Uterus (tissue), 4 donors: ENCODE data around the gene MESP2. TPM values are rescaled to one million over a fixed set of nuclear protein-coding genes. Genes with fewer than 3 reads are reported as not detected.

Experiments
- DNase-seq, 2 donors: peaks; one replicate each; pipeline ENCODE4 v3.0.0-alpha.2; 2019 to 2020
- H3K27ac ChIP-seq, 2 donors: fragments of 200-600 bp; sonication (generic); 1 replicate in 1 of 2; 2 replicates in 1 of 2; pipeline ENCODE4 v1.5.1; 2016 to 2018
- H3K27me3 ChIP-seq, 2 donors: fragments of 200-600 bp; sonication (generic); one replicate each; pipeline ENCODE4 v1.5.1; 2018 to 2019; ENCODE audit warnings: control low read depth in 1 of 2
- H3K36me3 ChIP-seq, 2 donors: fragments of 200-600 bp; sonication (generic); one replicate each; pipeline ENCODE4 v1.5.1; 2019; ENCODE audit warnings: control low read depth in 1 of 2
- H3K4me1 ChIP-seq, 2 donors: fragments of 200-600 bp; sonication (generic); one replicate each; pipeline ENCODE4 v1.5.1; 2018 to 2019; ENCODE audit warnings: control low read depth in 1 of 2
- H3K4me3 ChIP-seq, 2 donors: fragments of 200-600 bp; sonication (generic); 1 replicate in 1 of 2; 2 replicates in 1 of 2; pipeline ENCODE4 v1.5.1; 2018 to 2019; ENCODE audit warnings: mild to moderate bottlenecking in 1 of 2
- H3K9me3 ChIP-seq, 2 donors: fragments of 200-600 bp; sonication (generic); one replicate each; pipeline ENCODE4 v1.5.1; 2019; ENCODE audit warnings: control low read depth in 1 of 2
- POLR2A ChIP-seq, 2 donors: fragments of 450-650 bp; IDR thresholded peaks; one replicate each; pipeline ENCODE4 v1.6.1; 2016; ENCODE audit warnings: antibody characterized with exemption in 2 of 2, mild to moderate bottlenecking in 1 of 2, moderate library complexity in 1 of 2
- intact Hi-C: fragments of 100-400 bp; cut with DNase I; formaldehyde crosslinking; loops from one replicate; pipeline ENCODE4 v1.15.1; 2023; ENCODE audit warnings: low total_unique reads
- total RNA-seq, 4 donors: library from RNA; depleted of rRNA in 3 of 4; stranded (reverse); fragments of >200 nt in 3 of 4; gene quantifications; one replicate each; pipeline versions ENCODE4 v1.1.0 to v1.2.4, GENCODE V29; 2014 to 2023
- TF ChIP-seq, protein P1 (sequence below), 4 experiments: fragments of 200-600 bp in 2 of 4; fragments of 450-650 bp in 2 of 4; sonication (generic) in 2 of 4; IDR thresholded peaks; one replicate each; pipeline ENCODE4 v1.5.1; 2016 to 2019; ENCODE audit warnings: antibody characterized with exemption in 4 of 4, mild to moderate bottlenecking in 2 of 4, moderate library complexity in 1 of 4
- donor health status: DM: yes; HTN: yes; CAD: no.

MESP2 gene
- total RNA-seq, 4 donors from 2014 or later: 0.21 TPM; not detected in 3

DNA sequence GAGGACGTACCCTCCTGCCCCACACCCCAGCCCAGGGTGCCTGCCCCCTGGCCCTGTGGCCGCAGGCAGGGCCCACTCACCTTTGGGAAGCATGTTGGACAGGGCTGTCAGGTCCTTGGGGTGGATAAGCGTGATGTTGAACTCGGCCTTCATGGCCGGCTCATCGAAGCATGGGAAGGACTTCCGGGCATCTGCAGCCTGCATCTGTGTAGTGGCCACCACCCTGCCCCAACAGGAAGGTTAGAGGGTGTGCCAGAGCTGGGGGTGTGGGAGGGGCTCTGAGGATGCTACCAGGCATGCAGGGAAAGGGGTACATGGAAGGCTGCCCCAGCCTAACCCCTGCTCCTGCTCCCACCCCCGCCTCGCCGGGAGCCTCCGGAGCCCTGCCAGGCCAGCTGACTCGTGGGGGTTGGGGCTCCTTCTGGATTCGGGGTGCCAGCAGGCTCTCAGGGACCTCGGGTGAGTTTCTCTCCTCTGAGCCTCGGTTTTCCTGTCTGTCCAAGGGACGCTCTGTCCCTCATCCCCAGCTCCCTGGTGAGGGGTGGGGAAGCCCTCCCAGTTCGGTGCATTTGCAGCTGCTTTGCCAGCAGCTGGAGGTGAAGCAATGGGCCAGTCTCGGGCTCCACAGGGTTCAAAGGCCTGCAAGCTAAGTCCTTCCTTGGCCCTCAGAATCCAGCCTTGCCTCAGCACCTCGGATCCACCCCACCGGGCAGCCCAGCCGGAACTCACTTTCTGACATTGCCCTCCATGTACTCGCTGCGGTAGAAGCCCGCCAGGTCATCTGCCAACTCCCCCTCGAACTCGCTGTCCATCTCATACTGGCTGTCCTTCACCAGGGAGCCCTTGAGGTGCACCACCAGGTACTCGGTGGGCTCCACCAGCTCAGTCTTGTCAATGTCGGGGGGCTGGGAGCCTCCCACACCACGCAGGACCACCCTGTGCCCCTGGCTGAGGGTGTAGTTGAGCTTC lies 29.4 kb downstream of the MESP2 start:
- Histone ChIP-seq H3K4me1 (no peaks in the 10 kb centered on the region), H3K4me3 (no peak overlapping the region), H3K27me3 (no peaks in the 10 kb centered on the region), H3K27ac (no peak overlapping the region), H3K36me3 (no peaks in the 10 kb centered on the region), H3K9me3 (no peaks in the 10 kb centered on the region)
- no peak for DNase-seq
- intact Hi-C loops: no loop called here
- no peak for TF ChIP-seq POLR2A (IDR thresholded peaks at IDR 0.05)
- TF ChIP-seq, protein P1, sequence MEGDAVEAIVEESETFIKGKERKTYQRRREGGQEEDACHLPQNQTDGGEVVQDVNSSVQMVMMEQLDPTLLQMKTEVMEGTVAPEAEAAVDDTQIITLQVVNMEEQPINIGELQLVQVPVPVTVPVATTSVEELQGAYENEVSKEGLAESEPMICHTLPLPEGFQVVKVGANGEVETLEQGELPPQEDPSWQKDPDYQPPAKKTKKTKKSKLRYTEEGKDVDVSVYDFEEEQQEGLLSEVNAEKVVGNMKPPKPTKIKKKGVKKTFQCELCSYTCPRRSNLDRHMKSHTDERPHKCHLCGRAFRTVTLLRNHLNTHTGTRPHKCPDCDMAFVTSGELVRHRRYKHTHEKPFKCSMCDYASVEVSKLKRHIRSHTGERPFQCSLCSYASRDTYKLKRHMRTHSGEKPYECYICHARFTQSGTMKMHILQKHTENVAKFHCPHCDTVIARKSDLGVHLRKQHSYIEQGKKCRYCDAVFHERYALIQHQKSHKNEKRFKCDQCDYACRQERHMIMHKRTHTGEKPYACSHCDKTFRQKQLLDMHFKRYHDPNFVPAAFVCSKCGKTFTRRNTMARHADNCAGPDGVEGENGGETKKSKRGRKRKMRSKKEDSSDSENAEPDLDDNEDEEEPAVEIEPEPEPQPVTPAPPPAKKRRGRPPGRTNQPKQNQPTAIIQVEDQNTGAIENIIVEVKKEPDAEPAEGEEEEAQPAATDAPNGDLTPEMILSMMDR (IDR thresholded peaks at IDR 0.05): no peak

DNA sequence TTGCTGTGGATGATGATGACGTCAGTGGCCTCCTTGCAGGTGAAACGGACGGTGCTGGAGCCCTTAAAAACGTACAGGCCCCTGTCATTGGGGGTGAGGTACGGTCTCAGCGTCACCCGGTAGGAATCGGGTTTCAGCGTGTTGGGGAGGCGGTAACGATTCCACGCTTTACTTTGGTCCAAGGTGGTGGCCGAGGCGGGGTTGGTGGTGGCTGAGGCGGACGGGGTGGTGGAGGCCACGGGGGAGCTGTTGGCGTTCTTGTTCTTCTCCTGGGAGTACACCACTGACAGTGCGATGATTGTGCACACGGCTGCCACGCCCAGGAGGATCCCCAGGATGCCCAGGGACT lies 30.1 kb downstream of the MESP2 start:
- no peaks in the 10 kb centered on the region for H3K9me3 ChIP-seq
- H3K4me3 ChIP-seq: no peak overlapping the region
- H3K36me3 ChIP-seq: no peaks in the 10 kb centered on the region
- DNase-seq: no peak
- TF ChIP-seq, protein P1 (IDR thresholded peaks at IDR 0.05): no peak
- TF ChIP-seq POLR2A (IDR thresholded peaks at IDR 0.05): no peak
- H3K27me3 ChIP-seq: no peaks in the 10 kb centered on the region
- H3K4me1 ChIP-seq: no peaks in the 10 kb centered on the region
- no peak overlapping the region for H3K27ac ChIP-seq
- intact Hi-C loops: no loop called here

DNA sequence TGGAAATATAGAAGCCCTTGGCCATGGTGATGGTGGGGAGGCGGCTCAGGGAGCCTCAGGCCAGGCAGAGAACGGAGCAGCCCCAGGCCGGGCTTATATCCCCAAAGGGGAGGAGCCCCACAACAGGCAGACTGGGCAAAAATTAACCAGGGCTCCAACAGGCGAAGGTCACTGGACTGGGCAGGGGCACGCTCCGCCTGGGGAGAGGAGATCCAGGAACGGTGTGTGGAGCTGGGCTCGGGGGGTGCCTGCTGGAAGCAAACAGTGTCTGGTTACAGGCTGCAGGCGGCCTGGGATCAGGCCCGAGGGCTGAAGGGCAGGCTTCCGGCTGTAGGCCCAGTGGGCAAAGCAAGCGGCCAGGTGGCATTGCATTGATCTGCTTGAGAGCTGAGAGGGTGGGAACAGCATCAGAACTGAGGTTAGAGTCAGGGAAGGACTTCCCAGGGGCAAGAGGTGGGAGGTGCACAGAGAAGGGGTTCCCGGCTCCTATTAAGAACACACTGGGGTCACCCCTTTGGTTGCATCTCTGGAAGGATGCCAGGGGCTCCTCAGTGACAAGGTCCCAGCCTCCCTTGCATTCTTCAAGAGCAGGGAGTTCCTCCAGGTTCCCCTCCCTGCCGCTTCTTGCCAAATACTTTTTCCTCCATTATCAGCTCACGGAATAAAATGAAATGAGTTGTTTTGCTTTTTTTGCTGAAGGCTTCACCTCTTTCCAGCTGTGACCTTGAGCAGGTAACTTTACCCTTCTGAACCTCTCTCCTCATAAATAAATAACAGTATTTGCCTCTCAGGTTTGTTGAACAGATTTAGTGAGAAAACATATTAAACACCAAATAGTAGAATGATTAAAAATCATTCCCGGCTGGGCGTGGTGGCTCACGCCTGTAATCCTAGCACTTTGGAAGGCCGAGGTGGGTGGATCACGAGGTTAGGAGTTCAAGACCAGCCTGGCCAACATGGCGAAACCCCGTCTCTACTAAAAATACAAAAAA lies 30.7 kb downstream of the MESP2 start:
- no peaks in the 10 kb centered on the region for H3K9me3 ChIP-seq
- no peaks in the 10 kb centered on the region for H3K4me1 ChIP-seq
- no peaks in the 10 kb centered on the region for H3K27me3 ChIP-seq
- no peak overlapping the region for H3K27ac ChIP-seq
- intact Hi-C loops: no loop called here
- H3K36me3 ChIP-seq: no peaks in the 10 kb centered on the region
- DNase-seq: no peak
- TF ChIP-seq, protein P1 (IDR thresholded peaks at IDR 0.05): no peak
- TF ChIP-seq POLR2A (IDR thresholded peaks at IDR 0.05): no peak
- no peak overlapping the region for H3K4me3 ChIP-seq

DNA sequence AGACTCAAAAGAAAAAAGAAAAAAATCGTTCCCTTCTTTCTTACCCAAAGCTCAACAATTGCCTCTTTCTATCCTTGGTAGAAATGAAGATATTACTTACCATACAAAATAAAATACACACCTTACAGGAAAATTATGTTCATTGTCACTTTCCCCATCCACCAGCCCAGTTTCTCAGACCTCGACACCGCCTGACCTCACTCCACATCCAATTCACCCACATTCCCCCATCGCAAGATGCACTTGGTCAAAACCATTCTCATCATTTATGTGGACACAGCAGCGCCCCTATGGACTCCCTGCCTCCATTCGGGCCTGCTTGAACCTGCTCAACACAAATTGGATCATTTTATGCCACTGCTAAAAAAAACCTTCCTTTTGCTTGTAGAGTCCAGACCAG lies 31.6 kb downstream of the MESP2 start:
- H3K4me3 ChIP-seq: no peak overlapping the region
- no peaks in the 10 kb centered on the region for H3K9me3 ChIP-seq
- H3K27me3 ChIP-seq: no peaks in the 10 kb centered on the region
- no peak for DNase-seq
- no peaks in the 10 kb centered on the region for H3K36me3 ChIP-seq
- intact Hi-C loops: no loop called here
- no peak for TF ChIP-seq POLR2A (IDR thresholded peaks at IDR 0.05)
- TF ChIP-seq, protein P1 (IDR thresholded peaks at IDR 0.05): no peak
- no peaks in the 10 kb centered on the region for H3K4me1 ChIP-seq
- no peak overlapping the region for H3K27ac ChIP-seq
